Testis (tissue), 3 donors: ENCODE measurements around the gene MYBPC1. TPM values are rescaled to one million over a fixed set of nuclear protein-coding genes. Genes with fewer than 3 reads are reported as not detected.

Experiments
- DNase-seq: peaks from one replicate; pipeline ENCODE4 v3.0.0-alpha.2; 2019
- H3K27ac ChIP-seq, 2 donors: fragments of 200-600 bp; sonication (generic); one replicate each; pipeline ENCODE4 v1.5.1; 2019
- H3K27me3 ChIP-seq: fragments of 200-600 bp; sonication (generic); one replicate; pipeline ENCODE4 v1.5.1; 2019
- H3K36me3 ChIP-seq: fragments of 200-600 bp; sonication (generic); one replicate; pipeline ENCODE4 v1.5.1; 2017; ENCODE audit warnings: low read depth; ENCODE audit errors: missing control alignments
- H3K4me1 ChIP-seq: fragments of 200-600 bp; sonication (generic); one replicate; pipeline ENCODE4 v1.5.1; 2019
- H3K4me3 ChIP-seq, 2 donors: fragments of 200-600 bp; sonication (generic); one replicate each; pipeline ENCODE4 v1.5.1; 2017 to 2019
- H3K9me3 ChIP-seq: fragments of 200-600 bp; sonication (generic); one replicate; pipeline ENCODE4 v1.5.1; 2017
- CTCF ChIP-seq, 3 experiments: fragments of 450-650 bp in 2 of 3; fragments of 200-600 bp in 1 of 3; sonication (generic) in 1 of 3; IDR thresholded peaks; one replicate each; pipeline ENCODE4 v1.5.1; 2016 to 2019; ENCODE audit warnings: antibody characterized with exemption in 3 of 3, mild to moderate bottlenecking in 2 of 3, moderate library complexity in 1 of 3
- POLR2A ChIP-seq: fragments of 450-650 bp; IDR thresholded peaks from one replicate; pipeline ENCODE4 v1.6.1; 2017; ENCODE audit warnings: antibody characterized with exemption, mild to moderate bottlenecking, moderate library complexity
- WGBS, 2 donors: methylation state at CpG; one replicate each; pipeline ENCODE4 v1.1.5; 2018; 5-methylcytosine and 5-hydroxymethylcytosine counted together
- intact Hi-C: fragments of 100-400 bp; cut with DNase I; formaldehyde crosslinking; loops from one replicate; pipeline ENCODE4 v1.15.1; 2023; ENCODE audit warnings: low total_unique reads
- polyA plus RNA-seq: library from polyadenylated mRNA; stranded (reverse); fragments of 350-450 nt; fragmentation: Illumina TruSeq; extraction: RNeasy Lipid Tissue Mini Kit (QIAGEN cat#74804); gene quantifications from one replicate; pipeline ENCODE4 v1.2.3, GENCODE V29; 2014; ENCODE audit warnings: low read depth, low replicate concordance; ENCODE audit not compliant: insufficient read depth
- total RNA-seq, 2 donors: library from RNA; depleted of rRNA; stranded (reverse); fragments of >200 nt; gene quantifications; one replicate each; pipeline ENCODE4 v1.2.3, GENCODE V29; 2016

Gene MYBPC1
- total and polyA plus RNA-seq, 3 donors from 2014 or later, result 2.5 to 31.2 (median 3.7) TPM

- no peak for DNase-seq
- no peak for TF ChIP-seq POLR2A
- TF ChIP-seq CTCF (IDR thresholded peaks at IDR 0.05), result no peak
- Histone ChIP-seq H3K9me3 (no peaks in the 10 kb centered on the region), H3K4me1 (no peaks in the 10 kb centered on the region), H3K27ac (no peak overlapping the region), H3K27me3 (no peaks in the 10 kb centered on the region), H3K4me3 (no peak overlapping the region), H3K36me3 (no peaks in the 10 kb centered on the region)
- intact Hi-C loops, result no loop called here
- 54 to 71% methylated on average over 3 of the region's 3 CpGs for WGBS, 2 donors
Measured at GRCh38 chr12:101690544-101691098, 95.8 kb downstream of the MYBPC1 start.

GRCh38 chr12:101691503-101692096 is 96.8 kb downstream of the MYBPC1 start:
- H3K36me3 ChIP-seq, result no peaks in the 10 kb centered on the region
- H3K4me1 ChIP-seq, result peaks cover 5% of the 10 kb centered on the region
- TF ChIP-seq CTCF (IDR thresholded peaks at IDR 0.05), result no peak
- TF ChIP-seq POLR2A, result no peak
- H3K4me3 ChIP-seq, result no peak overlapping the region
- 77 to 85% methylated on average over 1 of the region's 1 CpG for WGBS, 2 donors
- no peaks in the 10 kb centered on the region for H3K27me3 ChIP-seq
- intact Hi-C loops, result no loop called here
- no peaks in the 10 kb centered on the region for H3K9me3 ChIP-seq
- DNase-seq, result no peak
- H3K27ac ChIP-seq, result no peak overlapping the region

GRCh38 chr12:101694297-101694848 is 99.6 kb downstream of the MYBPC1 start:
- whole genome bisulfite sequencing, 2 donors, result 91 to 96% methylated on average over 2 of the region's 2 CpGs
- H3K9me3 ChIP-seq, result no peaks in the 10 kb centered on the region
- no peak overlapping the region for H3K4me3 ChIP-seq
- H3K4me1 ChIP-seq, result peaks cover 7% of the 10 kb centered on the region
- intact Hi-C loops, result no loop called here
- DNase-seq, result no peak
- no peak overlapping the region for H3K27ac ChIP-seq
- H3K27me3 ChIP-seq, result no peaks in the 10 kb centered on the region
- TF ChIP-seq CTCF (IDR thresholded peaks at IDR 0.05), result no peak
- TF ChIP-seq POLR2A, result no peak
- H3K36me3 ChIP-seq, result no peaks in the 10 kb centered on the region

- no peaks in the 10 kb centered on the region for H3K9me3 ChIP-seq
- peaks cover 7% of the 10 kb centered on the region for H3K4me1 ChIP-seq
- no peaks in the 10 kb centered on the region for H3K27me3 ChIP-seq
- no peak overlapping the region for H3K27ac ChIP-seq
- intact Hi-C loops, result no loop called here
- H3K36me3 ChIP-seq, result no peaks in the 10 kb centered on the region
- DNase-seq, result no peak
- H3K4me3 ChIP-seq, result no peak overlapping the region
- TF ChIP-seq POLR2A (no peak), CTCF (IDR thresholded peaks at IDR 0.05) (no peak)
- 94 to 99% methylated on average over 2 of the region's 2 CpGs for WGBS, 2 donors
Measured at GRCh38 chr12:101694986-101695385, 100.2 kb downstream of the MYBPC1 start.

GRCh38 chr12:101695706-101696105 is 100.9 kb downstream of the MYBPC1 start:
- Histone ChIP-seq H3K36me3 (no peaks in the 10 kb centered on the region), H3K4me1 (peaks cover 7% of the 10 kb centered on the region), H3K4me3 (no peak overlapping the region), H3K27me3 (no peaks in the 10 kb centered on the region), H3K9me3 (no peaks in the 10 kb centered on the region), H3K27ac (no peak overlapping the region)
- DNase-seq, result no peak
- WGBS, 2 donors, result 78 to 93% methylated on average over 1 of the region's 1 CpG
- intact Hi-C loops, result no loop called here
- TF ChIP-seq CTCF (IDR thresholded peaks at IDR 0.05) (no peak), POLR2A (no peak)
